Activated T-cell treated with anti-CD3 and anti-CD28 coated beads for 4 hours (primary cell): ENCODE measurements around the gene KCNK3.

ENCODE experiments used
- DNase-seq: peaks from one replicate; pipeline ENCODE4 v3.0.0-alpha.2; 2020

The KCNK3 gene

GRCh38 chr2:26763019-26763418 lies 70.5 kb downstream of the KCNK3 start:
- DNase-seq: no peak

- peak; percentile 75 for DNase-seq
Measured at GRCh38 chr2:26764078-26764887, 71.8 kb downstream of the KCNK3 start, which contains the start of gene SLC35F6. Gene SLC35F6 (plus strand): TSS chr2:26764284. CDS start chr2:26764350, 66 bp downstream.

- DNase-seq: no peak
Measured at GRCh38 chr2:26764906-26765305, 72.4 kb downstream of the KCNK3 start.

GRCh38 chr2:26765475-26766200 lies 73.1 kb downstream of the KCNK3 start:
- no peak for DNase-seq

- no peak for DNase-seq
Measured at GRCh38 chr2:26767129-26767528, 74.6 kb downstream of the KCNK3 start.

GRCh38 chr2:26767894-26768487 lies 75.5 kb downstream of the KCNK3 start:
- no peak for DNase-seq

- DNase-seq: no peak
Measured at GRCh38 chr2:26768759-26769088, 76.2 kb downstream of the KCNK3 start.

GRCh38 chr2:26769089-26769761 lies 76.7 kb downstream of the KCNK3 start:
- DNase-seq: no peak

- DNase-seq: no peak
Measured at GRCh38 chr2:26770986-26771586, 78.6 kb downstream of the KCNK3 start.

GRCh38 chr2:26772064-26773001 lies 79.8 kb downstream of the KCNK3 start:
- DNase-seq: no peak

GRCh38 chr2:26776195-26776800 lies 83.8 kb downstream of the KCNK3 start:
- DNase-seq: no peak

- no peak for DNase-seq
Measured at GRCh38 chr2:26778098-26778497, 85.6 kb downstream of the KCNK3 start.

GRCh38 chr2:26778507-26778906 lies 86.0 kb downstream of the KCNK3 start:
- DNase-seq: no peak

- no peak for DNase-seq
Measured at GRCh38 chr2:26780203-26780760, 87.8 kb downstream of the KCNK3 start.
